HG02588 (cell line): ENCODE measurements around the gene ATP9B.

Experiments
- ATAC-seq: cut with Tn5 transposase; IDR thresholded peaks from one replicate; pipeline ENCODE4 v1.9.1; 2021; ENCODE audit warnings: mild to moderate bottlenecking, moderate library complexity; ENCODE audit not compliant: unreplicated experiment

Gene ATP9B

GRCh38 chr18:79195716-79196683 is 126.8 kb downstream of the ATP9B start:
- no peak for ATAC-seq

GRCh38 chr18:79197531-79197930 is 128.3 kb downstream of the ATP9B start:
- ATAC-seq = no peak

DNA sequence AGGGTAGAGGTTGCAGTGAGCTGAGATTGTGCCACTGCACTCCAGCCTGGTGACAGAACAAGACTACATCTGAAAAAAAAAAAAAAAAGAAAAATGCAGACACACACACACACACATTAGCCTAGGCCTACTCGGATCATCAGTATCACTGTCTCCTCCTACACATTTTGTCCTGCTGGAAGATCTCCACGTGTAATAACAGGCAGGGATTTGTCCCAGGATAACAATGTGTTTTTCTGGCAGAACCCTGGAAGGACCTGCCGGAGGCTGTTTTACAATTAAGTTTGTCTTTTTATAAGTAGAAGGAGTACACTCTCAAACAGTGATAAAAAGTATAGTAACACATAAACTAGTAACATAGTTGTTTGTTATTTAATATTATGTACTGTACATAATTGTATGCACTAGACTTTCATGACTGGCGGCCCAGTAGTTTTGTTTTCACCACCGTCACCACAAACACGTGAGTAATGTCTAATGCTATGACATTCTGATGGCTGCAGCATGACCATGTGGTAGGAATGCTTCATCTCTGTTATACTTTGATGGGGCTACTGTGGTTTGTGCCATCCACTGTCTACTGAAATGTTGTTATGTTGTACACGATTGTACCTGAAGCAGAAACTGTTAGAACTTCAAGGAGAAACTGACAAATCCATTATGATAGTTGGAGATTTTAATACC is 130.6 kb downstream of the ATP9B start:
- no peak for ATAC-seq

GRCh38 chr18:79200546-79201268 is 131.5 kb downstream of the ATP9B start:
- no peak for ATAC-seq

- ATAC-seq = no peak
These were observed 133.9 kb downstream of the ATP9B start for GRCh38 chr18:79203017-79203605.

DNA sequence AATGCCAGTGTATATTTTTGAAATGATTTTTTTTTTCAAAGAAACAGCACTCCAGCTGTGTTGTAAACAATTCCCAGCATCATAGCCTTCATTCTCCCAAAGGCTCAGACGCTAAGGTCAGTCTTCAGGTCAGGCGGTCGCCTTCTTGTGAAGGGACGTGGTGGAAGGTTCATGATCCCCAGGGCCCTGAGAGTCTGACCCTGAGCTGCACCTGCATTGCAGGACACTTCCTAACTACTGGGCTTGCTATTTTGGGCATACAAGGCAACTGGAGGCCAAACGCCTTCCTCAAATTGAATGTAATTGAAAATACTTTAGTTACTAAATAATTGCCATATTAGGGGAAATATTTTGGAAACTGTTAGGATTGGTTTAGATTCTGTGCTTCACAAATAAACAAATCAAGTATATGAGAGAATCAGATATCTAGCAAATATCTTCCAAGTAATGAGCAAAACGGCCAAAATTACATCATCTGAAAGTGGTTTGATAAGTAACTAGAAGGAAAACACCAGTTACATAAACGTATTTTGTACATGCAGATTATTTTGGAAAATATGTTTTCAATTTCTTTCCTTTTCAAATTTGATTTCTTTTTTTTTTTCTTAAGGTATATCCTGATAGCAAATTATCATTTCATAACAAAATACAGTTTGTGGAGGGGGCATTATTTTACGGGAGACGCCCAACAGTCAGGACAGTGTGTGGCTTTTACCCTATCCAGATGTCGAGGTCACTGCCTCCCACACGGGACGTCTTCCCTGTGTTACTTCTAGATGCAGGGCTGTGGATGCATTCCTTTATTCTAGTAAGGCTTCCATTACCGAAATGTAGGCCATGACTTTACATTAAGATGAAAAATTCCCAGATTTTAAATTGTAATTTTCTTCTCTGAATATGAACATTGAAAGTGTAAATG is 136.0 kb downstream of the ATP9B start:
- no peak for ATAC-seq

GRCh38 chr18:79206444-79206843 is 137.2 kb downstream of the ATP9B start:
- ATAC-seq = no peak

DNA sequence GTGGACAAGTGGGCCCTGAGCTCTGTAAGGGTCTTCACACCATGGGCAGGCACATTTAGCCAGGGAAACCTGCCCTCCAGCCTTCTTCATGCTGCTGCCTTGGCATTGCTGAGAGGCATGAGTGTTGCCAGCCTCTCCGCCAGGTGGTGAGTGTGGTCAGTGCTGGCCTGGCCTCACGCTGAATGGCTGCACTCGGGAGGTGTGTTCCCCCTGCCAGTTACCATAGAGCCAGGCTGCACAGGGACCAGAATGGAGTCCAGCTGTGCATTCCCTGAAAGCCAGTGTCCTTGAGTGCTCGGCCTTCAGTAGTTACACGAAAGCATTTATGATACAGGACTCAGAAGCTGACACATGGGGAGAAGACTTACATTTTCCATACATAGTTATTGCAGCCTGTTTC is 139.7 kb downstream of the ATP9B start:
- no peak for ATAC-seq

GRCh38 chr18:79210002-79210910 is 141.1 kb downstream of the ATP9B start:
- ATAC-seq = no peak

GRCh38 chr18:79211844-79212243 is 142.7 kb downstream of the ATP9B start:
- no peak for ATAC-seq

DNA sequence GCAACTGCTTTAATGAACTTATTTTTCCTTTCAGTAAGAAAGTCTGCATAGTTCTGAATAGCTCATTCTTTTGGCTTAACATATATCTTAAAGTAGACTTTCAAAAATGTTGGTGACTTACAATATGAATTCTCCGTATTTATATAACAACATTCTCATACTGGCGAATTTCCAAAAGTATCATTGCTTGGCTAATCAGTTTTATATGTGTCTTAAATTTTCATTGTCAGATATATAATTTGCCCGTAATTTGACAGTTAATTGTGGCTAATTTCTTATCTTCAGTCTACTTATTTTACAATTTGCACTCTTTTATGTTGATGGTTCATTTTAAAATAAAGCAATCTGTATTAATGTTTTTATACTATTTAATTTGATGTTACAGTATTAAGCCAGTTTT is 144.9 kb downstream of the ATP9B start:
- no peak for ATAC-seq

DNA sequence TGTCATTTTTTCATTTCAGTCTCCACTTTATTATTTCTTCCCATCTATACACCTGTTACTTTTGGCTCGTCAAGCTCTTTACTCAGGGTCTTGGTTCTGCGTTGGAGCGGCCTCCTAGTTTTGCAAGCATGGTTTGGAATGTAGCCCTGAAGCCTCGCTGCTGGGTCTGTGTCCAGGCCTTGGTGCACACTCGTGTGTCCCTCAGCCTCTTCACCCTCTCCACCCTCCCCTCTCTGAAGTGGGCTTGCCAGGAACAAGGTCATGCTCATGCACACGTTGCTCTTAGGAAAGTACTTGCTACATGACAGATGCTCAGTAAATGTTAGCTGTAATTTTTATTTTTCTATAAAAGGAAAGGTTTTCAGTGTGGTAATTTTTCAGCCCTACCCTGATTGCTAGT is 147.0 kb downstream of the ATP9B start:
- no peak for ATAC-seq

DNA sequence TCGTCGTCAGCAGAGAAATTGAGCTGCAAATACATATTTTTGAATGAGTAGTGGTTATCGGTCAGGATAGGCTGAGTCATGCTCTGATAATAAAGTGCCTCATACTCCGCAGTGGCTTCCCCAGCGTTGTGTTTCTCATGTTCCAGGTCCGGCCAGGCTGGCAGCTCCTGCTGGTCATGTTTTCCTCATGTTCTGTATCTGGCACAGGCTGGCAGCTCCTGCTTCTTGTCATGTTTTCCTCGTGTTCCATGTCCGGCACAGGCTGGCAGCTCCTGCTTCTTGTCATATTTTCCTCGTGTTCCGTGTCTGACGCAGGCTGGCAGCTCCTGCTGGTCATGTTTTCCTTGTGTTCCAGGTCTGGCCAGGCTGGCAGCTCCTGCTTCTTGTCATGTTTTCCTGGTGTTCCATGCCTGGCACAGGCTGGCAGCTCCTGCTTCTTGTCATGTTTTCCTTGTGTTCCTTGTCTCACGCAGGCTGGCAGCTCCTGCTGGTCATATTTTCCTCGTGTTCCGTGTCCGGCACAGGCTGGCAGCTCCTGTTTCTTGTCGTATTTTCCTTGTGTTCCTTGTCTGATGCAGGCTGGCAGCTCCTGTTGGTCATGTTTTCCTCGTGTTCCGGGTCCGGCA is 148.9 kb downstream of the ATP9B start:
- no peak for ATAC-seq

GRCh38 chr18:79218605-79219190 is 149.5 kb downstream of the ATP9B start:
- ATAC-seq = no peak

DNA sequence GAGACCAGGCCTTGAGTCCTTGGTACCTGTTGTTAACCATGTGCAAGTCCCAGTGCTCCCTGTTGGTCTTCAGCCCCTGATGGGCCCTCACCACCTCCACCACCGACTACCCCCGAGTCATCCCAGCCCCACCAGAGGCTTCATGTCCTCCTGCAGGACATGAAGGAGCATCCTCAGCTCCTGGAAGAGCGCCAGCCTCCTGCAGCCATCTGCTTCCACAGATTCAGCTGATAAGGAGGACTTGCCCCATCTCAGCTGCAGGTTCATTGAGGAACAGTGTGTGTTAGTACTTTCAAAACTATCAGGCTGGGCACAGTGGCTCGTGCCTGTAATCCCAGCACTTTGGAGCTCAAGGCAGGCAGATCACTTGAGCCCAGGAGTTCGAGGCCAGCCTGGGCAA is 151.9 kb downstream of the ATP9B start:
- no peak for ATAC-seq

- no peak for ATAC-seq
These were observed 153.6 kb downstream of the ATP9B start for GRCh38 chr18:79222790-79223189.

- no peak for ATAC-seq
These were observed 154.2 kb downstream of the ATP9B start for GRCh38 chr18:79223431-79223830.

DNA sequence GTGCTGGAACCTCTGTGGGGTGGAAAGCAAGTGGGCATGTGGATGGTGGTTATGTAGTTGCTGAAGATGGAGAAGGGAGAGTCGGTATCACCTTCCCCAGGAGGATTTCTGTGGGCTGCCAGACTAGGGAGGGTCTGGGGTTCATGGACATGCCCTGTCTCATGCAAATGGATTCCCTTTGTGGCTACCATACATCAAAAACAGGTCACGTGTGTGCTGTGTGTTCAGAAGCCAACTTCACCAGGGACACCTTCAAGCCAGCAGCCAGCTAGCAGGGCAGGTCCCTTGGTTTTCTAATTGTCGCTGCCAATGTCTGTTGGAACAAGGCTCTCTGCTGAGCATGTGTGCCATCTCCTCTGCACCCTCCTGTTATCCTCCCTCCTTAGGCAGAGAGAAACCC is 155.2 kb downstream of the ATP9B start:
- ATAC-seq = no peak
